ENCODE measurements around the gene GAREM2.

DNA sequence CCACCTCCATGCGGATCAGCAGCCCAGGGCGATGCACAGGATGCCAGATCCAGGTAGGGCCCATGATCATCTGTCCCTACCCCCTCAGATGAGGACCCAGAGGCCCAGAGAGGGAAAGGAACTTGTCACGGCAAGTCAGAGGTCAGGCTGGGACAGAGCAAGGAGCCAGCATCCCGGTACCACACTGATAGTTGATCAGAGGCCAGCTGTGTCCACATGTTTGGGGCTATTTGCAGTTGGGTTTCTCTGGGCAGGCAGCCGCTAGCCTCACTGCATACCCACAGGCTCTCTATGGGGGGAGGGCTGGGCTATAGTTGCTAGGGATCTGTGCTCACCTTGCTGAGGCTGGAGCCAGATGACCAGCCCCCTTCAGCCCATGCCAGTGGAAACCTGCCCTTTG lies 9.6 kb downstream of the GAREM2 start:
- TF ChIP-seq GATA2 (IDR thresholded peaks at IDR 0.05; ENCODE audit: low read depth, low read length), result no peak
- TF ChIP-seq GATA3 (IDR thresholded peaks at IDR 0.05; ENCODE audit: low read depth, low read length), result no peak
